ENCODE results near the gene PCID2. TPM values are rescaled to one million over a fixed set of nuclear protein-coding genes. Genes with fewer than 3 reads are reported as not detected.
A peak's percentile ranks its signal among the peaks of the same experiment; 100 is the strongest.

The PCID2 gene
- total RNA-seq, 1 donor from 2014 or later = 14.9 TPM

GRCh38 chr13:113220141-113220598, 11.7 kb upstream of the PCID2 start:
- ATAC-seq (peak; percentile 88), DNase-seq (ENCODE audit: low spot score) (peak; percentile 86)

GRCh38 chr13:113219256-113219940, 10.9 kb upstream of the PCID2 start:
- peak; percentile 47 for ATAC-seq
- DNase-seq (ENCODE audit: low spot score) = no peak

GRCh38 chr13:113218586-113218985, 10.1 kb upstream of the PCID2 start:
- no peak for DNase-seq (ENCODE audit: low spot score)
- no peak for ATAC-seq

DNA sequence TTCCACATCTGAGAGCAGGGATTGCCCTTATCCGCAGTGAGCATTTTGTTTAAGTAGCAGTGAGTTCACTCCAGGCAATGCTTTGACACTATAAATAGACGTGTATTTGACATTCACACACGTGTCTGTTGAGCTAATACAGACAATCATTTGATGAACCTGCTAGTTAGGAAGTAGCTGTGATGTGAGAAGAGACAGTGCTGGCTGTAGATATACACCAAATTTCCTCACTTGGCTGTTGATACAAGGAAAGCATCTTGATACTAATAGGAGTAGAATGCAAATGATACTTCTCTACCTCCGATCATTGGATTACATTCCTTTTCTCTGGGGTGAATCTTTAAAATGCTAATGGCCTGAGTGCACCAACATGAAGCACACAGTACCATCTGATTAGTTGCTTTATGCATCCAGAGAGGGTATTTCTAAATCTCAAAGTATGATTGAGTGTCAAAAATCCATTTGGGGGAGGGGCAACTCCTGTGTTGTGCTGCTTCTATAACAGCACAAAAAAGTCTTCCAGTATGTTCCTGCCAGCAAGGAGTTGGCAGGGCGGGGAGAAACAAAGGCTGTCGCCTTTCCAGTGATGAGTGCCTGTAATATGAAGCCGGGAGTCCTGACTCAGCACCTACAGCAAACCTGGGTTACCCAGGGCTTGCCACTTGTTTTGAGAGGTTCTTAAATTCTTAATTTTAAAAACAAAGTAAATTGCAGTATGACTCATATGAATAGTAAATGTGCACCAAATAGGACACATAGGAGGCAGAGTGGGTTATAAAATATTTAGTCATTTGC, 8.0 kb upstream of the PCID2 start:
- peak; percentile 32 for ATAC-seq
- DNase-seq (ENCODE audit: low spot score) = no peak

DNA sequence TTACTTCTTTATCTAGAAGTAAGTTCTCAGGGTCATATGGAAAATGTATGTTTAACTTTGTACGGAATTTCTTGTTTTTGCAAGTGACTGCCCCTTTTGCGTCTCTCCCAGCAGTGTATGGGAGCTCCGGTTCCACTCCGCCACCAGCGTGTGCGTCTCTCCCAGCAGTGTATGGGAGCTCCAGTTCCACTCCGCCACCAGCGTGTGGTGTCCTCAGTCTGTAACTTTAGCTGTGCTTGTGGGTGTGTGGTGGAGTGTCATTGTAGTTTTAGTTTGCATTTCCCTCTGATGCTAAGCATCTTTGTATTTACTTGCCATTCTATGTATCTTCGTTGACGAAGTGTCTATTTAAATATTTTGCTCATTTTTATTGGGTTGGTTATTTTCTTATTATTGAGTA, 3.3 kb upstream of the PCID2 start:
- DNase-seq (ENCODE audit: low spot score) (no peak), ATAC-seq (no peak)

GRCh38 chr13:113210833-113211232, 2.4 kb upstream of the PCID2 start:
- no peak for DNase-seq (ENCODE audit: low spot score)
- ATAC-seq = no peak

GRCh38 chr13:113209759-113210421, 1.4 kb upstream of the PCID2 start:
- DNase-seq (ENCODE audit: low spot score) (peak; percentile 72), ATAC-seq (peak; percentile 37)

DNA sequence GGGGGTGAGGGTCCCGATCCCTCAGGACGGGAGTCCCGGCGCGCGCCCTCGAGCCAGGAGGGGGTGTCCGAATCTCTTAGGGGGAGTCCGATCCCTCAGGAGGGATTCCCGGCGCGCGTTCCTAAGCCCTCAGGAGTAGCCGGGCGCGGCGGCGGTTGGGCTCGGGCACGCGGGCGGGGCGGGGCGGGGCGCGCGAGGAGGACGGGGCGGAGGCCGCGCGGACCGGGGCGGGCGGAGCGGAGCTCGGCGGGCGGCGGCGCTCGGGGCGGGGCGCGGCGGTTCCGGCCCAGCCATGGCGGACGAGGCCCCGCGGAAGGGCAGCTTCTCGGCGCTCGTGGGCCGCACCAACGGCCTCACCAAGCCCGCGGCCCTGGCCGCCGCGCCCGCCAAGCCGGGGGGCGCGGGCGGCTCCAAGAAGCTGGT, 878 bp upstream of the PCID2 start, which contains the start of gene CUL4A:
Gene CUL4A (plus strand): TSS at position 278 of the 423 bp plus-strand sequence. CDS start 15 bp downstream, at position 293.
- DNase-seq (ENCODE audit: low spot score) (peak; percentile 79), ATAC-seq (peak; percentile 75)

- DNase-seq (ENCODE audit: low spot score) (peak; percentile 68), ATAC-seq (peak; percentile 51)
These were observed 514 bp downstream of the PCID2 start for GRCh38 chr13:113207890-113208420.

DNA sequence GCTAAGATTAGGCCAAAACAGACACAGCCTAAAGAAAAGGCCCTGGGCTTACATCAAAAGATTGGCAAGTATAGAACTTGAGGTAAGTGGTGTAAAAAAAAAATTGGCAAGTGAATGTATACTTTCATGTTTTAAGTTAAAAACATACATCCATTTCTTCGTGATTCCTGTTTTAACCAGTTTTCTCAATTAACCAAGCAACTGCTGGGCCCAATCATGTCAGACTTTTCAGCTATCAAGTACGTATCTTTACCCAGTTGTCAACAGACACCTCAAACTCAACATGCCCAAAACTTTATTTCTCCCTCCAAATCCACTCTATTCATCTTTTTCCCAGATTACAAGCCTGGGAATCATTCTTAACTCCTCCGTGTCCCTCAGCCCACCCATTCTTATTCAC, 1.0 kb downstream of the PCID2 start:
- DNase-seq (ENCODE audit: low spot score) (no peak), ATAC-seq (no peak)

- no peak for ATAC-seq
- no peak for DNase-seq (ENCODE audit: low spot score)
These were observed 3.0 kb downstream of the PCID2 start for GRCh38 chr13:113205428-113205931.

DNA sequence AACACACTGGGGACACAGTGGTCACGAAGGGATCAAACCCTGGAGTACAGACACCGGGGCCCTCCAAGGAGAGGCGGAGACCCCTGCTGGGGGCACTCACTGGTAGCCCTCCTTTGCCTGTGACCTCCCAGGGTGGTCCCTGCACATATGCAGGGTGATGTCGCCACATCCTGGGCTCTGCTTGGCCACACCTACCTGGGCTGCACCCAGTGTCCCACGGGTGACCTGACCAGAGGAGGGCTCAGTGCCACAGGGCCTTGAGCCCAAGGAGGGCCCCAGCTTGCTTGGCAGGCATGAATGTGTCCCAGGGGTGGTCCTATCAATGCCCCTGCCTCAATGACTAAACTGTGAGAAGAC, 4.1 kb downstream of the PCID2 start:
- no peak for ATAC-seq
- no peak for DNase-seq (ENCODE audit: low spot score)

DNA sequence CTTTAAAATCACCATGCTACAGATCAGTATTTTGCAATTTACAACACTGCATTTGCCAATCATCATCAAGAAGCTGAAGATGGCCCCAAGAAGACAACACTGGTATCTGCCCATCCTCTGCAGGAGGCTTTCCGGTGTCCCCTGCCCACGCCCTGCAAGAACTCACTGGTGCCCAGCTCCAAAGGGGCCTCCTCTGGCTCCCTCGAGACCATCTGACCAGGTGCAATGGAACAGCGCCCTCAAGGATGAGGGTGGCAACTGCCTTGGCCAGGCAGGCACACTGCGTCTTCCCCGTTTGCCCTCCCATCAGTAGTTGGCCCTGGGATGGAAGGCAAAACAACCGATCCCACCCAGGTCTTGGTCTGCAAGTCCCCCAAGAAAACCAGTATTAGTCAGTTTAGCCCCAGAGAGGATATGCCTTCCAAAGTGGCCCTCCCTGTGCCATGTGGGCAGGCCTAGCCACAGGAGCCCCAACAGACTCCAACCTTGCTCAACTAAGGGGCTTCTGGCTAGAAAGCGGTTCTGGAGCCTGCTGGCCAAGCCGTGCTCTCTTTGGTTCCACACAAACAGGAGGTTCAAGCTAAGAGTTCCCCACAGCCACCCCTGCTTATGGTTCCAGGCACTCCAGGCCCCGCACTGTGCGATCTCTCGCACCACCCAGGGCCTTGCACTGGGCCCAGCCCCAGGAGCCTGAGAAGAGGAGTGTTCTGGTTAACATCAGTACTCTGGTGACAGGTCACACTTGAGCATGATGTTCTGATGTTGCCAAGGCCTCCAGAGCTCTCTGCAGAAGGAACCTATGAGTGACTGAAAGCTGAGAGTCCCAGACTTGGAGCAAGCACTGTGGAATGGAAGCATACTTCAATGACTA, 4.7 kb downstream of the PCID2 start:
- ATAC-seq = no peak
- DNase-seq (ENCODE audit: low spot score) = no peak

GRCh38 chr13:113202912-113203311, 5.6 kb downstream of the PCID2 start:
- DNase-seq (ENCODE audit: low spot score) (no peak), ATAC-seq (peak; percentile 24)

DNA sequence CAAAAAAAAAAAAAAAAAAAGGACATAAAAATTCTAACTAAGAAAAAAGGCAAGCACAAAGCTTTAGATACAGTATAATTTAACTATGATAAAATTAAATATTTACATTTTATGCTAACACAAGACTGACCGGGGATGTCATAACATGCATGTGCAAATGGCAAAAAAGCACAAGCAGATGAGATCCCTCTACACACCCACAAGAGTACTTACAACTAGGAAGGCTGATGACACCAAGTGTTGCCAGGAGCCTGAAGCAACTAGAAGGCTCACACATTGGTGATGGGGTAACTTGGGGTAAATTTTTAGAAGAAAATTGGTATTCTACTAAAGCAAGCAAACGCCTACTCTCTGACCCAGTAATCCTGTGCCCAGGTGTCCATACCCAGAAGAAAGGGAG, 6.7 kb downstream of the PCID2 start:
- ATAC-seq = no peak

DNA sequence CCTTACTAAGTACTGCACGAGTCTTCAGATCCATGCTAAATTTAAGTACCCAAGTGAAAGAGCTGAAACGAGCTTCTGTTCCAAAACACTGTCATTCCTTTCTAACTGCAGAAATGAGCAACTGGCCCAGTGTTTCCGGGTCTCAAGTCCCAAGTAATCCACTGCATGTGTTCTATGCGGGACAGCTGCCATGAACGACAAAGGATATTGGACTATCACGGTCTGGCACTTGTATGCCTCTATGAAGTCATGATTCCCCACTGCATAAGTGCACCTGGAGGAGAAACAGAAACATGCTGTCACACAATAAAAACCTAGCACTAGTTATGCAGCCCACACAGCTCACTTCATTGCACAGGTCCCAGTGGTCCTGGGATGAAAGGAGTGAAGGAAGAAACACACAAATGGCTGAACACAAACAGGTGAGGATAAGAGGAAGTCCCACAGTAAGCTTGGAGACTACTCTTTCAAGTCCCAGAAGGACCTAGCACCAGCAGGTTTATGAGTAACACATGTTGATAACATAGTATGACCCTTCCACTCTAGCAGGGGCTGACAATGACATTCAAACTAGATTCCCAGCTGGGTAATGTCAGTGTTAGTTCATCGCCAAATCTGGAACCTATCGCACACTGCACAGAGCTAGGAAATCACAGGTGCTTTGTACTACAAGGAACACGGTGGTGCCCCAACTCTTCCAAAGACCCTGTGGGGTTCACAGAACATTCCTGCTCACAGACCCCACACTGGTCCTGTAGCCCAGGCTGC, 11.3 kb downstream of the PCID2 start:
- DNase-seq (ENCODE audit: low spot score) (no peak), ATAC-seq (no peak)

More for the DNA sequence above, 6.7 kb downstream of the PCID2 start:
- no peak for DNase-seq (ENCODE audit: low spot score)

- DNase-seq (ENCODE audit: low spot score) = no peak
- no peak for ATAC-seq
These were observed 13.1 kb downstream of the PCID2 start for GRCh38 chr13:113195360-113195759.

DNA sequence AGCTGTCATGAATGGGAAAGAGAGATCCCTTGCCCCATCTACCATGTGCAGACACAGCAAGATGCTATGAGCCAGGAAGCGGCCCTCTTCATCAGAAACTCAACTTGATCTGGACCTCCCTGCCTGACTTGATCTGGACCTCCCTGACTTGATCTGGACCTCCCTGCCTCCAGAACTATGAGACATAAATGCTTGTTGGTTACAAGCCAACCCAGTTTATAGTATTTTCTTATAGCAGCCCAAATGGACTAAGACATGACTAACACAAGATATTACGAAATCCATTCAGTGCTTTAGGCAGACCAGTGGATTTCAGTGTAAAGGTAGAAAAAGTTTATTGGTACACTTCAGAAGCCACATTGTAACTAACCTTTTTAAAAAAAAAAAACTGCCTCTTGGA, 15.6 kb downstream of the PCID2 start:
- DNase-seq (ENCODE audit: low spot score) (no peak), ATAC-seq (no peak)

DNA sequence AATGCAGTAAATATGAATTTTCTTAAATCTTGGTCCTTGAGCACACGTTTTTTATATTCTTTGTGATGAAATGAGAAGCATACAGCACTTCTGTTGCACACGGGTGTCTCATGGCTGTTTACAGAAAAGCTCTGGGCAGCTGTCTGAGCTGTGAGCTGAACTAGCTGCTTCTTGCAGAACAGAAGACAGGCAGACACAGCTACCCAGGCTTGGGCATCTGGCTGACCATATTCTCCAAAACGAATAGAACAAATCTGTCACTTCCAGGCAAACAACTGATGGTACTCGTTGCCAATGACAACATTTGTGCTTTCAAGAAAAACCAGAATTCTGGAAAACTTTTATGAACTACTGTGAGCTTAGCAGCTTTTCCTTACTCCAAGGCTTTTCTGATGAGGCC, 16.2 kb downstream of the PCID2 start:
- DNase-seq (ENCODE audit: low spot score) = no peak
- no peak for ATAC-seq

Measured in left lobe of liver (tissue), 2 donors.